ENCODE results near the gene PTPN9.
"Not testable (repeated sequence)": the region's sequence is repeated elsewhere in the genome, so short reads cannot be mapped to it uniquely, and the experiment has no call there.

Gene PTPN9

GRCh38 chr15:75525756-75526155, 53.4 kb downstream of the PTPN9 start:
- DNase-seq = not testable (repeated sequence)

GRCh38 chr15:75523011-75523410, 56.1 kb downstream of the PTPN9 start:
- DNase-seq = no peak

- DNase-seq = no peak
Measured at GRCh38 chr15:75517233-75517632, 61.9 kb downstream of the PTPN9 start.

GRCh38 chr15:75508840-75509532, 70.1 kb downstream of the PTPN9 start:
- DNase-seq = peak; percentile 15

GRCh38 chr15:75502360-75502759, 76.8 kb downstream of the PTPN9 start:
- DNase-seq = no peak

GRCh38 chr15:75493732-75494131, 85.4 kb downstream of the PTPN9 start:
- DNase-seq = no peak

GRCh38 chr15:75483961-75484360, 95.2 kb downstream of the PTPN9 start:
- no peak for DNase-seq

GRCh38 chr15:75483556-75483955, 95.6 kb downstream of the PTPN9 start:
- not testable (repeated sequence) for DNase-seq

- DNase-seq = no peak
Measured at GRCh38 chr15:75483106-75483505, 96.0 kb downstream of the PTPN9 start.

- not testable (repeated sequence) for DNase-seq
Measured at GRCh38 chr15:75480463-75480862, 98.7 kb downstream of the PTPN9 start.

- no peak for DNase-seq
Measured at GRCh38 chr15:75479670-75480069, 99.4 kb downstream of the PTPN9 start.

- not testable (repeated sequence) for DNase-seq
Measured at GRCh38 chr15:75477094-75477493, 102.0 kb downstream of the PTPN9 start.

GRCh38 chr15:75468913-75469598, 110.1 kb downstream of the PTPN9 start:
- no peak for DNase-seq

- no peak for DNase-seq
Measured at GRCh38 chr15:75460646-75461045, 118.5 kb downstream of the PTPN9 start.

- DNase-seq = no peak
Measured at GRCh38 chr15:75459581-75459980, 119.5 kb downstream of the PTPN9 start.

- no peak for DNase-seq
Measured at GRCh38 chr15:75456710-75457109, 122.4 kb downstream of the PTPN9 start.

- peak; percentile 28 for DNase-seq
Measured at GRCh38 chr15:75455982-75456531, 123.1 kb downstream of the PTPN9 start.

- peak; percentile 88 for DNase-seq
Measured at GRCh38 chr15:75455424-75455981, 123.6 kb downstream of the PTPN9 start.

GRCh38 chr15:75454471-75455378, 124.4 kb downstream of the PTPN9 start:
- peak; percentile 78 for DNase-seq

- peak; percentile 93 for DNase-seq
Measured at GRCh38 chr15:75453703-75454470, 125.2 kb downstream of the PTPN9 start.

GRCh38 chr15:75452865-75453702, 126.0 kb downstream of the PTPN9 start:
- DNase-seq = peak; percentile 69

Measured in activated T-cell treated with anti-CD3 and anti-CD28 coated beads for 4 hours (primary cell).